Osteocyte (in vitro differentiated cells): Measurements from ENCODE around the gene RAB44. TPM values are rescaled to one million over a fixed set of nuclear protein-coding genes. Genes with fewer than 3 reads are reported as not detected.

Experiments used
- DNase-seq: peaks from one replicate; pipeline ENCODE4 v3.0.0; 2021; ENCODE audit warnings: mixed read lengths; ENCODE audit not compliant: unreplicated experiment; ENCODE audit errors: extremely low spot score
- H3K27ac Mint-ChIP-seq: one replicate; pipeline ENCODE4 v1.8.0; 2021; ENCODE audit warnings: mild to moderate bottlenecking, mixed read lengths; ENCODE audit not compliant: unreplicated experiment
- H3K27me3 Mint-ChIP-seq: one replicate; pipeline ENCODE4 v1.8.0; 2021; ENCODE audit warnings: mixed read lengths; ENCODE audit not compliant: unreplicated experiment
- H3K36me3 Mint-ChIP-seq: one replicate; pipeline ENCODE4 v1.8.0; 2021; ENCODE audit warnings: mixed read lengths; ENCODE audit not compliant: unreplicated experiment
- H3K4me1 Mint-ChIP-seq: one replicate; pipeline ENCODE4 v1.8.0; 2021; ENCODE audit warnings: mixed read lengths; ENCODE audit not compliant: unreplicated experiment
- H3K4me3 Mint-ChIP-seq: one replicate; pipeline ENCODE4 v1.8.0; 2021; ENCODE audit warnings: mild to moderate bottlenecking, moderate library complexity, mixed read lengths; ENCODE audit not compliant: unreplicated experiment
- H3K9me3 Mint-ChIP-seq: one replicate; pipeline ENCODE4 v1.8.0; 2021; ENCODE audit warnings: mixed read lengths; ENCODE audit not compliant: unreplicated experiment
- CTCF ChIP-seq: fragments of 200-600 bp; sonication (generic); IDR thresholded peaks from 2 replicates; pipeline ENCODE4 v1.5.0; 2021; ENCODE audit warnings: antibody characterized with exemption, mild to moderate bottlenecking, moderate library complexity
- total RNA-seq: library from RNA; stranded (reverse); gene quantifications from 2 replicates; pipeline ENCODE4 v1.2.1, GENCODE V29; 2021

RAB44 gene
- total RNA-seq, 1 donor from 2014 or later: not detected

GRCh38 chr6:36751833-36752186, 54.2 kb downstream of the RAB44 start:
- H3K36me3 Mint-ChIP-seq: no peaks in the 10 kb centered on the region
- TF ChIP-seq CTCF: no peak
- no peak for DNase-seq
- H3K4me1 Mint-ChIP-seq: no peaks in the 10 kb centered on the region
- peaks cover 10% of the 10 kb centered on the region for H3K27me3 Mint-ChIP-seq
- H3K4me3 Mint-ChIP-seq: no peak overlapping the region
- peaks cover 6% of the 10 kb centered on the region for H3K9me3 Mint-ChIP-seq
- H3K27ac Mint-ChIP-seq: no peak overlapping the region

- no peak for TF ChIP-seq CTCF
- Mint-ChIP-seq H3K27ac (no peak overlapping the region), H3K27me3 (peaks cover 4% of the 10 kb centered on the region), H3K9me3 (peaks cover 6% of the 10 kb centered on the region), H3K4me1 (no peaks in the 10 kb centered on the region), H3K4me3 (no peak overlapping the region), H3K36me3 (no peaks in the 10 kb centered on the region)
- DNase-seq: no peak
Observed at GRCh38 chr6:36752187-36752885, 54.7 kb downstream of the RAB44 start.

GRCh38 chr6:36752886-36753506, 55.4 kb downstream of the RAB44 start:
- H3K4me1 Mint-ChIP-seq: peaks cover 2% of the 10 kb centered on the region
- no peak for DNase-seq
- no peaks in the 10 kb centered on the region for H3K36me3 Mint-ChIP-seq
- no peak for TF ChIP-seq CTCF
- peaks cover 6% of the 10 kb centered on the region for H3K9me3 Mint-ChIP-seq
- H3K27ac Mint-ChIP-seq: no peak overlapping the region
- H3K4me3 Mint-ChIP-seq: no peak overlapping the region
- H3K27me3 Mint-ChIP-seq: peaks cover 2% of the 10 kb centered on the region

- Mint-ChIP-seq H3K36me3 (no peaks in the 10 kb centered on the region), H3K4me3 (no peak overlapping the region), H3K27ac (no peak overlapping the region), H3K9me3 (peaks cover under 1% of the 10 kb centered on the region), H3K4me1 (peaks cover 4% of the 10 kb centered on the region), H3K27me3 (no peaks in the 10 kb centered on the region)
- TF ChIP-seq CTCF: no peak
- no peak for DNase-seq
Observed at GRCh38 chr6:36753671-36754405, 56.2 kb downstream of the RAB44 start.
